ENCODE results near the gene ABCC6.
"Not testable (repeated sequence)": the region's sequence is repeated elsewhere in the genome, so short reads cannot be mapped to it uniquely, and the experiment has no call there.

GRCh38 chr16:16243886-16244285 is 20.6 kb upstream of the ABCC6 start:
- not testable (repeated sequence) for TF ChIP-seq CTCF (conservative IDR thresholded peaks at IDR 0.05; ENCODE audit: low read depth, low read length); EZH2 (IDR thresholded peaks at IDR 0.05; ENCODE audit: borderline replicate concordance, low read depth, low read length, poor library complexity, severe bottlenecking)
